Epithelial cell of esophagus (primary cell): ENCODE results near the gene TACR3.
A peak's percentile ranks its signal among the peaks of the same experiment; 100 is the strongest.
"Not testable (repeated sequence)": the region's sequence is repeated elsewhere in the genome, so short reads cannot be mapped to it uniquely, and the experiment has no call there.

Source experiments
- DNase-seq: peaks from one replicate; pipeline ENCODE4 v3.0.0; 2010; ENCODE audit warnings: low read depth
- H3K4me3 ChIP-seq: 2 replicates; pipeline ENCODE4 v1.5.1; 2011; ENCODE audit warnings: mild to moderate bottlenecking, low read length, control low read depth
- TF ChIP-seq, protein P1 (sequence below): IDR thresholded peaks from 2 replicates; pipeline ENCODE4 v1.5.1; 2011; ENCODE audit warnings: low read depth, mild to moderate bottlenecking, low read length, control low read depth, inconsistent platforms; ENCODE audit not compliant: insufficient read depth; ENCODE audit errors: missing control alignments

TACR3 gene, protein sequence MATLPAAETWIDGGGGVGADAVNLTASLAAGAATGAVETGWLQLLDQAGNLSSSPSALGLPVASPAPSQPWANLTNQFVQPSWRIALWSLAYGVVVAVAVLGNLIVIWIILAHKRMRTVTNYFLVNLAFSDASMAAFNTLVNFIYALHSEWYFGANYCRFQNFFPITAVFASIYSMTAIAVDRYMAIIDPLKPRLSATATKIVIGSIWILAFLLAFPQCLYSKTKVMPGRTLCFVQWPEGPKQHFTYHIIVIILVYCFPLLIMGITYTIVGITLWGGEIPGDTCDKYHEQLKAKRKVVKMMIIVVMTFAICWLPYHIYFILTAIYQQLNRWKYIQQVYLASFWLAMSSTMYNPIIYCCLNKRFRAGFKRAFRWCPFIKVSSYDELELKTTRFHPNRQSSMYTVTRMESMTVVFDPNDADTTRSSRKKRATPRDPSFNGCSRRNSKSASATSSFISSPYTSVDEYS

DNA sequence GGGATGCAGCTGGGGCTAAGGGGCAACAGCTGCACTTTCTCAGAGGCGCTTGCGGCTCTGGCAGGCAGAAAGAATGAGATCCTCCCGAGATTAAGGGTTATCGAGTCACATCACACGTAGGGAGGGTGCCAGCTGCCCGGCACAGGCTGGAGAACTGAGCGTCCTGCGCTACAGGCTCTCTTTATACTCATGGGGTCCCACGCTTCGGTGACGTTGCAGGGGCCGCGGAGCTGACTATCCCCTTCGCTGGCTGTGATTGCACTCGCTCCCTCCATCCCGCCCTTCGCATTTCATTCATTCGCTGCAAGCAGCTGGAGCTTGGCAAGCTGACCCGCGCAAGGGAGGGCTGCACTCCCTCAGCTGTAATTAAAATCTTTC is at the start of gene TACR3:
TSS of gene TACR3 (minus strand) at position 156 of the 378 bp plus-strand sequence. CDS start 310 bp downstream, outside the sequence.
- TF ChIP-seq, protein P1, sequence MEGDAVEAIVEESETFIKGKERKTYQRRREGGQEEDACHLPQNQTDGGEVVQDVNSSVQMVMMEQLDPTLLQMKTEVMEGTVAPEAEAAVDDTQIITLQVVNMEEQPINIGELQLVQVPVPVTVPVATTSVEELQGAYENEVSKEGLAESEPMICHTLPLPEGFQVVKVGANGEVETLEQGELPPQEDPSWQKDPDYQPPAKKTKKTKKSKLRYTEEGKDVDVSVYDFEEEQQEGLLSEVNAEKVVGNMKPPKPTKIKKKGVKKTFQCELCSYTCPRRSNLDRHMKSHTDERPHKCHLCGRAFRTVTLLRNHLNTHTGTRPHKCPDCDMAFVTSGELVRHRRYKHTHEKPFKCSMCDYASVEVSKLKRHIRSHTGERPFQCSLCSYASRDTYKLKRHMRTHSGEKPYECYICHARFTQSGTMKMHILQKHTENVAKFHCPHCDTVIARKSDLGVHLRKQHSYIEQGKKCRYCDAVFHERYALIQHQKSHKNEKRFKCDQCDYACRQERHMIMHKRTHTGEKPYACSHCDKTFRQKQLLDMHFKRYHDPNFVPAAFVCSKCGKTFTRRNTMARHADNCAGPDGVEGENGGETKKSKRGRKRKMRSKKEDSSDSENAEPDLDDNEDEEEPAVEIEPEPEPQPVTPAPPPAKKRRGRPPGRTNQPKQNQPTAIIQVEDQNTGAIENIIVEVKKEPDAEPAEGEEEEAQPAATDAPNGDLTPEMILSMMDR = no peak
- DNase-seq = no peak
- peak within 1 kb of the TSS; percentile 25 for H3K4me3 ChIP-seq

DNA sequence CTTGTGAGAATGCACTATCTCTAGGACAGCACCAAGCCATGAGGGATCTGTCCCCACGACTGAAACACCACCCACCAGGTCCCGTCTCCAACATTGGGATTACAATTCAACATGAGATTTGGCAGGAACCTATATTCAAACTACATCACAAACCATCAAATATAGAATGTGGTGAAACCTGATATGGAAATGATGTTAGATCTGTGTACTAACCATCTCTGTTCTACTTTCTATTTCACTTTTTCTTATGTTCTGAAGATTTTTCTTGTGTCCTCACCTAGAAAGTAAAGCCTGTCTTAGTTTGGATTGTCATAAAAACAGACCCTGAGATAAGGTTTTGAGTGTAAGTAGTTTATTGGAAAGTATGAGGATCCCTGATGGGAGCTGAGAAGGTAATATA is 37.8 kb upstream of the TACR3 start:
- DNase-seq = no peak
- TF ChIP-seq, protein P1 = no peak
- H3K4me3 ChIP-seq = no peak overlapping the region

DNA sequence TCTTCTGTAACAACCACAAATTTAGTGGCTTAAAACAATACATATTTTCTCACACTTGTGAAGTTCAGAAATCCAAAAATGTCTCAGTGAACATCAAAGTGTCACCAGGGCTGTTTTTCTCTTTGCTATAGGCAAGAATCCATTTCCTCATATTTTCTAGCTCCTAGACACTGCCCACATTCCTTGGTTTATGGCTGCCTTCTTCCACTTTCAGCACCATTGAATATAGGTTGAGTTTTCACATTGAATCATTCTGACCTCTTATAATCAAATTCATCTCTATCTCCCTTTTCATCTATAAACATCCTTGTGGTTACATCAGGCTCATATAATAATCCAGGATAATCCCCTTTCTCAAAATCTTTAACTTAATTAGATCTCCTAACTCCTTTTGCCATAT is 37.0 kb upstream of the TACR3 start:
- no peak overlapping the region for H3K4me3 ChIP-seq
- TF ChIP-seq, protein P1 = no peak
- DNase-seq = no peak

DNA sequence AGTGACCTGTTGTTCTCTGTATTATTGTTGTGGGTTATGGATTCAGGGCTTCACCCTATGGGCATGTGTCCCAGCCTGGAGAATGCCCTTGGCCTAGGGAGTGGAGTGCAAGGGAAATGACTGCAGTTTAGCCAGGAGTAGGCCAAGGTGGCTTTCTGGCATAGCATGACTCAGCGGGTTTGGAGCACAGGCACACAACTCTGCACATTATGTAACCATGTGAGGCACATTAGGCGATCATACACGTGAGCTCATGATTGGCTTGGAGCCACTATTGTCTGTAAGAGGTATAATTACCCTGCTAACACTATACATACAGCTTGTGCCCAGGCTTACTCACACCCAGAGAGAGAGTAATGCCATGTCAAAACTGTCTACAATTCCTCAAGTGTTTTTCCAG is 35.1 kb upstream of the TACR3 start:
- peak; percentile 97 for DNase-seq
- TF ChIP-seq, protein P1 = no peak
- no peak overlapping the region for H3K4me3 ChIP-seq

DNA sequence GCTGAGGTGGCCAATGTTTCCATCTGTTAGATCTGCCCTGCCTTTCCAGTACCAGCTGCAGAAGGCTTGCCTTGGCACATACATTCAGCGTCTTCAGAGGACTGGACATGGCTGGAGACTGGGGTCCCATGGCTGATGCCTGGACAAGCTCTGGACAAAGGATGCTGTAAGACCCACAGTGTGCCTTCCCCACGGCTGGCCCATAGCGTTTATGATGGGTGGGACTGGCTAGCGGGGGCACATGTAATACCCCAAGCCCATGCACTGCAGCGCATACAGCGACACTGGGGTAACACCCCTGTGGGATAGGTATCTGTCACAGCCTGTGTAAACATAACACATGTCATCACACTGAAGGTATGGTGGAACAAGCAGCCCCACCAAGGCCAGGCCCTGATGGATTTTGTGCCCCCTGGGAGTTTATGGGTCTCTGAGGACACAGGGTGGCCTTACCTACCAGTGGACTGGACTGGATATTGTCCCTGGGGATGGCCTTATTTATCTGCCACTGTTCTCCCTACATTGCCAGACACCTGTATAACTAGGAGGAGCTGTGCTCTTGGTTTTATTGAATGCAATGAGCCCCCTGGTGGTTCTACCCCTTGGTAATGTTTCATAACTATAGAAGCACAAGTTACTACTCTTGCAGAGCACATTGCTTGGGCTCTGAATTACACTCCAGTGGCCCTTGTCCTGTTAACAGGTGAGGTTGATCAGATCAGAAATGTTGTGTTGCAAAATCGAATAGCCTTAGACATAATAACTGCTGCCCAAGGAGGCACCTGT is 34.3 kb upstream of the TACR3 start:
- H3K4me3 ChIP-seq = no peak overlapping the region
- DNase-seq = no peak
- TF ChIP-seq, protein P1 = no peak

DNA sequence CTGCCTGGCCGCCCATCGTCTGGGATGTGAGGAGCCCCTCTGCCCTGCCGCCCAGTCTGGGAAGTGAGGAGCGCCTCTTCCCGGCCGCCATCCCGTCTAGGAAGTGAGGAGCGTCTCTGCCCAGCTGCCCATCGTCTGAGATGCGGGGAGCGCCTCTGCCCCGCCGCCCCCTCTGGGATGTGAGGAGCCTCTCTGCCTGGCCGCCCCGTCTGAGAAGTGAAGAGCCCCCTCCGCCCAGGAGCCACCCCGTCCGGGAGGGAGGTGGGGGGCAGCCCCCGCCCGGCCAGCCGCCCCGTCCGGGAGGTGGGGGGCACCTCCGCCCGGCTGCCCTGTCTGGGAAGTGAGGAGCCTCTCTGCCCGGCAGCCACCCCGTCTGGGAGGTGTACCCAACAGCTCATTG is 3.4 kb upstream of the TACR3 start:
- H3K4me3 ChIP-seq, DNase-seq: not testable (repeated sequence)

DNA sequence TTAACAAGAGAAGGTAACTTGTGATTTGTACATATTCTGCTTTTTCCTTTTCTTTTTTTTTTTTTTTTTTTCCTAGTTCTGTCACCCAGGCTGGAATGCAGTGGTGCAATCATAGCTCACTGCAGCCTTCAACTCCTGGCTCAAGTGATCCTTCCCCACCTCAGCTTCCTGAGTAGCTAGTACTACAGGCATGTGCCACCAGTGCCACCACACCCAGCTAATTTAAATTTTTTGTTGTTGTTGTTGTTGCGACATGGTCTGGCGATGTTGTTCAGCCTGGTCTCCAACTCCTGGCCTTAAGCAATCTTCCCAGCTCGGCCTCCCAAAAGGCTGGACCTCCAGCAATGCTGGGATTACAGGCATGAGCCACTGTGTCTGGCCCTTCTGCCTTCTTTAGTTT is 1.5 kb upstream of the TACR3 start:
- TF ChIP-seq, protein P1 = no peak
- H3K4me3 ChIP-seq = no peak overlapping the region
- DNase-seq = peak; percentile 59
